NCI-H2196 (cell line): ENCODE measurements around the gene LRRC18.

Experiments
- DNase-seq: peaks from one replicate; lab custom pipeline; 2025; ENCODE audit not compliant: unreplicated experiment; lab: John Stamatoyannopoulos, UW

Gene LRRC18

GRCh38 chr10:48946891-48947500, 7.4 kb upstream of the LRRC18 start:
- DNase-seq = no peak

- DNase-seq = no peak
Measured at GRCh38 chr10:48946332-48946731, 6.7 kb upstream of the LRRC18 start.

DNA sequence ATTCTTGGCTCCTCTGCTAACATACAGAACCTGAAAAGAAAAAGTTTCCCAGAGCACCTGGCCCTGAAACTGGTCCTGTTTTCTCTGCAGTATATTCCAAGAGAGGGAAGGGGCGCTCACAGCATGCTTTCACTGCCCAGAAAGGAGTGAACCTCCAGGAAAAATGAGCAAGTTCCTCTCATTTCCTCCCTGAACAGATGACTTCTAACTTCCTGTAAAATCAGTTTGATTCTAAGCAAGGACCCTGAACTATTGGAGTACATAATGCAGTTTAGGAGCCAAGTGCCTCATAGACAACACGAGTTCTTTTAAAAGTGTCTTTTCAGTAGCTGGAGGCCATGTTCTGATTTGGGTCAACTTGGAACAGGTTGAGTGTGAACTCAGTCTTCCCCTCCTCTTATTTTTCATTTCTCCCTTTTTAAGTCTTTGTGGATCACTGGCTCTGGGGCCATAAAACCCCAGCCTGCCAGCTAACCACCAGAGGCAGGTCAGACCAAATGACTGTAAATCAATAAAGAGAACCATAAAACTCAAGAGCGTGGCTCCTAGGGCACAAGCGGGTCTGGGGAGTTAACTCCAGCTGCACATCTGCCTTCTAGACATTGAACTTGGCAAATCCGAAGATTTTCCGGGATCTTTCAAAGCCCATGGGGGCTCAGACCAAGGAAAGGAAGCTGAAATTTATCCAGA, 5.9 kb upstream of the LRRC18 start:
- DNase-seq = no peak

DNA sequence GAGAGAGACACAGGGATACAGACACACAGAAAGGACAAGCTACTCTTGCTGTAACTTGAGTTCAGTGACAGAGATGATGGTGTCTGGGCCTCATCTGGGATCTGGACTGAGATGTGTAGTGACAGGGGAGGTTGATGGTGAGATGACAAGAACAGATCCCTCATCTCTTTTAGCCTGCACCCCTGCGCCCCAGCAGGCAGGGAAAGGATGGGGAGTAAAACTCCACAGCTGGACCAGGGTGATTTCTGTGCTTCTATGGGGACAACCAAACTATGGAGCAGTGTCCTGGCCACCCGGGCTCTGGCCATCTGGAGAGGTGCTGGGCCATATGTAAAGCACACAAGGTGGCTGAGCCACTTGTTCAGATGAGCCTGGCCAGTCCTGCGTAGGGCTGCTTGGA, 4.5 kb upstream of the LRRC18 start:
- DNase-seq = no peak

DNA sequence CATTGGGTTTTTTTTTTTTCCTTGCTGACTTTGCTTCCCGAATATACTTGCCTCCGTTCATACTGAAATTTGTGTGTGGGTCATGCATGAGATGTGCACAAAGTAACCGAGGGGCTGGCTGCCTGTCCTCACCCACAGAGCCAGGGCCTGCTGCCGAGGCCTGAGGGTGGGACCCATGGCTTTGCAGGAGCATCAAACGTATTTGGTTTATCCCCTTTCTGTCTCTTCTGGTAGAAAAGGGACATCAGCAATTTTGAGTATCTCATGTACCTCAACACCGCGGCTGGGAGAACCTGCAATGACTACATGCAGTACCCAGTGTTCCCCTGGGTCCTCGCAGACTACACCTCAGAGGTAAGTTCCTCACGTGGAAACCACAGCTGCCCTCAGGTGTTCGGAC, 3.5 kb upstream of the LRRC18 start:
- DNase-seq = no peak

DNA sequence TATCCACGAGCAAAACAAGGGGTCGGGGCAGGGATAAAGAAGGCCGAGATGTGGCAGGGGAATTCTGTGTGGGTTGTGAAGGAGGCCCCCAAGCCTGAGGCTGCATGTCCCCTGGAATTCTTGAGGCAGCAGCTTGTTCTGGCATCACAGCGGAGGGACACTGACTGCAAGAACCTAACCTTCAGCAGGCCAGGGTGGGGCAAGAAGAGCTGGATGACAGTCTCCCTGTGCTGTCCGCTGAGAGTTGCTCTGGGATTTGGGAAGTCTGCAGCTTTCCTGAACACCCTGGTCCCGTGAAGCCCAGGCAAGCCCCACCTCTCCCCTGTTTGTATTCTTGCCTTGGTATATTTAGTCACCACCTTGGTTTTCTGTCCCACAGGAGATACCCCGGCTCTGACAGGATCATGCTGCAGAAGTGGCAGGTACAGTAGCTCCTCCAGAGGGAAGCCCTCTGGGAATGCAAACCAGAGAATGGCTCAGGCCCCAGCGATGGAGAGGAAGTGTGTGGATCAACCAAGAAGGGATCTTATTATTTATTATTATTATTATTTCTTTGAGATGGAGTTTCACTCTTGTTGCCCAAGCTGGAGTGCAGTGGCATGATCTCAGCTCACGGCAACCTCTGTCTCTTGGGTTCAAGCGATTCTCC, 1.9 kb upstream of the LRRC18 start:
- no peak for DNase-seq

DNA sequence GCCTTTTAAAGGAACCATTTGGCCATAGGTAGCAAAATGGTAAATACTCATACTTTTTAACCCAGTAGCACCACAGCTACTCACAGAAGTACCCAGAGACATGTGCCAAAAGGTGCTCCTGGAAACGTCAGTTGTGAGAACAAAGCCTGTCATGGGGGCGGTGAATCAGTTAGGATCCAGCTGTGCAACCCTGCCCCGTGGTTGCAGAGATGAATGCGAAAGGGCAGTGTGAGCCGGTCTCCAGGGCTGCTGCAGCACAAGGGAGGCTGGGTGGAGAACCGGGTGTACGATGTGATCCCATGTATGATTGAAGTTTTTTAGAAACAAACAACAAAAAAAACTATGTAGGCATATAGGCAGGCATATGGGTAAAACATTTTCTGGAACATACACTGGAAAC, 1.3 kb upstream of the LRRC18 start:
- DNase-seq = no peak

DNA sequence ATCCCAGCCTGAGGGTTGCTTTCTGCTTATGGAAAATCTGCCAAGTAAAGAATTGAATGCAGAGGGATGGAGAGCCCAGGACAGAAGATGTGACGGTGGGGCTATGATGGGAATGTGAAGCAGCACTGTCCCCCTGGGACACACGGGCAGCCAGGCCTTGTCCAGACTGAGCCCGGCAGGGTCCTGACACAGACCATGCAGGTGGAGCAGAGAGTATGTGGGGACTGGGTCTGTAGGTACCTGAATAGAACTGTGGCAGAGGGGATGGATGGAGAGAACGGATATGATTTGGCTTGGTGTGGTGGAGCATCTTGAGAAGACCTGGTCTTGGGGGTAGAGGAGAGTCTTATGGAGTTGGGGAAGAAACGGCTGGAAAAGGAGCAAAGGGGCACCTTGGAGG, 732 bp upstream of the LRRC18 start:
- DNase-seq = no peak

GRCh38 chr10:48938990-48939536, 577 bp downstream of the LRRC18 start:
- DNase-seq = no peak

DNA sequence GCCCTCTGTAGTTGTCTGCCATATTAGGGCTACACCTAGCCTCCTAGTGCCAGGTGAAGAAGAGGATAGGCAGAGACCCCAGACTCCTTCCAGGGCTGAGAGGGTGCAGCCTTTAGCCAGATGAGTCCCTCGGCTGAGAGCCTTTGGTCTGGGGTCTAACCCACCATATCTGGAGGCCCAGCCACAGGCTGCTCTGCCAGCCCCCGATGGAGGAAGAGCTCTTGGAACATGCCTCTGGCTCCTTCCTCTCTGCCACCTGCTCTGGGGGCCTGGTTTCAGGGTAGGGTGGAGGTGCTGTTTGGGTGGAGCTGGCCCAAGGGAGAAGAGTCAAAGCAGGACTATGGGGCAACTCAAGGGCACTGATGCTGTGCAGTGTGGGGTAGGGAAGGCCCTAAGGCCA, 1.4 kb downstream of the LRRC18 start:
- DNase-seq = no peak

- DNase-seq = no peak
Measured at GRCh38 chr10:48937796-48938195, 1.8 kb downstream of the LRRC18 start.

DNA sequence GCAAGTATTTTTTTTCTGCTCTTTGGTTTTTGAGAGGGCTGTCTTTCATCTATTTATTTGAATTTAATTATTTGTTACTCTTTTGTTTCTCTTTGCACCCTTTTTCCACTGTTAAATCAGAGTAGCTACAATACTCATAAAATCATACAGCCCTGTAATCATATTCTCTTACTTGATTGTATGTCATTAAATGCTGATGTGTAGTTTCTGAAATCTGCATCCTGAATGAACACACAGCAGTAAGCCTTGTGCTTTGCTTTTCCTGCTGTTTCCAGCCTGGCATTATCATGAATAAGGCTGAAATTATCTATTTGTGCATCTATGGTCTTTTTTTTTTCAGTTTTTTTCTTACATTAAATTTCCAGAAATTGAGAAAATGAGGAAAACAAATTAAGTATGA, 4.1 kb downstream of the LRRC18 start:
- DNase-seq = no peak

- DNase-seq = no peak
Measured at GRCh38 chr10:48934672-48935501, 4.8 kb downstream of the LRRC18 start.

DNA sequence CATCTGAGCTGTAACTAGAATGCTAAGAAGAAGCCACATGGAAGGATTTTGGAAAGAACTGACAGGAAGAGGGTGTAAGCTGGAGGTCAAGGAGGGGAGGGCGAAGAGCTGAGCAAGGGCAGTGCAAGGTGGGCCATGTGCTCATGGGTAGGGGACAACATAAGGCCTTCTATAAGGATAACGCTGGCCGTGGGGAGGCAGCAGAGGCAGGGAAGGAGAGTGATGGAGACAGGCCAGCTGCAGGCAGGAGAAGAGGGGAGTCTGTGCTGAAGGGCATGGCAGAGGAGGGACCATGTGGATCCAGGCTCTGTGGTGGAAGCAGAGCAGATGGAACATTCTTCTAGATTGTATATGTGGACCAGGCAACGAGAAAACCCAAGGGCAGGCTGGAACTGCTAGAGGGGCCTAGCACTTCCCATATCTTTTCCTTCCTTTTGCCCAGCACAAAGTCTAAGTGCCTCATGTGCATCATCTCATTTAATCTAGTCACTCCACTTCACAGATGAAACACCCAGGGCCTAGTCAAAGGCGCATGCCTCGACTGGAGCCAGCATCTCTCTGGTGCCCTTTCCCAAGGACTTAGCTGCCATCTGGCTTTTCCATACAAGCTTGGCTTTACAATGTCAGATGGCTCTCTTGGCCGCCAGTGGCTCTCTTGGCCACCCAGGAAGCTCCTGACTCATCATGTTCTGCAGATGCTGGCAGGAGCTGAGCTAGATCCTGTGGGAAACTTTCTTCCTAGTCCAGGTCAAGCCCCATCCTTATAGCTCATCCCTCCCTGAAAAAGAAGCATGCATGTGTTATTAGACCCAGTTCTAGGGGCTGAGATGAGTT, 6.6 kb downstream of the LRRC18 start:
- no peak for DNase-seq

DNA sequence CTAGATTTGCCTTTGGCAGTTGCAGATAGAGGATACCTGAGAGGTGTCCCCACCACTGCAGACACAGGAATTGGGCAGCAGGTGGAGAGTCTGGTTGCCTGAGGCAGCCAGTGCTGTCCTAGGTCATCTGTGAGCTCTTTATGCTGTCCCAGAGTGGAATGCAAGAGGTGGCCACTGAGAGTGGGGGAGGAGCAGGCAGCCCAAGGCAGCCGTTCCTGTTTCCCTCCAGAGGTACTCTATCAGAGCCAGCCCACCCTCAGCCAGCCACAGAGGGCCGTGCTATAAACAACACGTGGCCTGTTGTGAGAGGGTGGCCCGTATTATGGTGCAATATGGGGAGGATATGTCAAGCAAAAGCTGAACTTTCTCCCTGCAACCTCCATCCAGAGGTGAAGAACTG, 8.5 kb downstream of the LRRC18 start:
- DNase-seq = no peak

GRCh38 chr10:48929413-48929990, 10.1 kb downstream of the LRRC18 start:
- no peak for DNase-seq

- DNase-seq = no peak
Measured at GRCh38 chr10:48926764-48927540, 12.7 kb downstream of the LRRC18 start.

DNA sequence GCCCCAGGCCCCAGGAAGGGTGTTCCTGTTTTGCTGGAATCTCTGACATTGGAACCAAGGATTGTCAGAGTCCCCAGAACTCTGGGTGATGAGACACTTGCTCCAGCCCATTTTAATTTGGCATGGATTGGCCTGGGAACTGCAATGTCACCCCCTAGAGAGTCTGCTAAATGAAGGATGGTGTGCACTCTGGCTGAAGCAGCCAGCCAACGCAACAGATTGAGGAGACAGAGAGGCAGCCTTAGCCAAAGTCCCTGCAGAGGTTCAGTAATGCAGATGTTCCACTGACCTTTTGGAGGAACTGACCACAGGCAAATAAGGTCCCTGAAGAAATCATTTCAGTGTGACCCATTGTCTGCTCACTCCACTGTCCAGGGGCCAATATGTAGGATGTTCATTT, 13.4 kb downstream of the LRRC18 start:
- no peak for DNase-seq

DNA sequence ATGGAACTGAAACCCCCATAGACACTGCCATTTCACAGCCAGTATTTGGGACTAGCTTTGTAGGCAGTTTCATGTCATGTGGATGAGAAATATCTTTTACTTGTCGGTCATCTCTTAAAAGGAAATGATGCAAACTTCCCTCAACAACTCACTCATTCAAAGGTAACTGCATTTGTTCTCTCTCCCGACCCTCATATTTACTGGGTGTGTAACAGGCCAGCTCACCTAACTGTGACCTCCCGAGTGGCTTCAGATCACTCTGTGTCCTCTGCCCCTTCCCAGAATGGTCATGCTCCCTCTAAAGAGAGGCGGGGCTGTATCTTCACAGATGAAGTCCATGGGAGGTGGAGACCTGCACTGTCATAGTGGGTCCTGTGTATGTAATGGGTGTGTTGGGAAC, 14.7 kb downstream of the LRRC18 start:
- DNase-seq = no peak
